PFSK-1 (cell line): ENCODE results near the gene PLAGL1.

Source experiments
- FOXP2 ChIP-seq: optimal IDR thresholded peaks from 2 replicates; pipeline ENCODE3; 2011; ENCODE audit warnings: borderline replicate concordance, control low read depth, inconsistent platforms; ENCODE audit not compliant: insufficient read depth; ENCODE audit errors: extremely low read length, extremely low read depth
- POLR2AphosphoS5 ChIP-seq: IDR thresholded peaks from 2 replicates; pipeline ENCODE4 v1.6.1; 2012; ENCODE audit warnings: low read depth, mild to moderate bottlenecking, control low read depth, low read length, moderate library complexity
- SIN3A ChIP-seq: IDR thresholded peaks from 2 replicates; pipeline ENCODE4 v1.6.1; 2012; ENCODE audit warnings: mild to moderate bottlenecking, low read length, moderate library complexity, borderline replicate concordance; ENCODE audit not compliant: insufficient read depth
- TAF1 ChIP-seq: IDR thresholded peaks from 2 replicates; pipeline ENCODE4 v1.6.1; 2012; ENCODE audit warnings: low read length, control low read depth, borderline replicate concordance; ENCODE audit not compliant: insufficient read depth
- TF ChIP-seq, protein P1 (sequence below), 2 experiments: IDR thresholded peaks; 2 replicates each; pipeline versions ENCODE4 v1.6.1 to v1.8.0; 2011 to 2012; ENCODE audit warnings: low read depth in 2 of 2, low read length in 2 of 2, control low read depth in 1 of 2, inconsistent platforms in 1 of 2, mild to moderate bottlenecking in 1 of 2, moderate library complexity in 1 of 2; ENCODE audit not compliant: insufficient read depth in 1 of 2

Gene PLAGL1

DNA sequence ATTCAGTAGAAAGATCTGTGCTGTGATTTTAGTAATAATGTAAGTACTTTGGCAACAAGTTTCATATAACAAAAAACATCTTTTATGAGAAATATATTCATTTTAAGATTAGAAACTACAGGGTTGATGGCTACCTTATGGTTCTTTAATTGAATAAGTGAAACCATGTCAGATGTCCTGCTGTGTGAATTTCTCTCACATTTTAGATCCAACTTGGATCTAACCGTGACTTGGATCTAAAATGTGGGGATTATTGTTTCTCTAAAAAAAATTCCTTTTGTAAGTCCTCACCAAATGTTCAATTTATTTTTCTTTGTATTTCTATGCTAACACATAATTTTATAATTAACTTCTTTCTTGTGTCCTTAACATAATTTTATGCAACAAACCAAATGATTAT, 113.4 kb downstream of the PLAGL1 start:
- TF ChIP-seq, protein P1, sequence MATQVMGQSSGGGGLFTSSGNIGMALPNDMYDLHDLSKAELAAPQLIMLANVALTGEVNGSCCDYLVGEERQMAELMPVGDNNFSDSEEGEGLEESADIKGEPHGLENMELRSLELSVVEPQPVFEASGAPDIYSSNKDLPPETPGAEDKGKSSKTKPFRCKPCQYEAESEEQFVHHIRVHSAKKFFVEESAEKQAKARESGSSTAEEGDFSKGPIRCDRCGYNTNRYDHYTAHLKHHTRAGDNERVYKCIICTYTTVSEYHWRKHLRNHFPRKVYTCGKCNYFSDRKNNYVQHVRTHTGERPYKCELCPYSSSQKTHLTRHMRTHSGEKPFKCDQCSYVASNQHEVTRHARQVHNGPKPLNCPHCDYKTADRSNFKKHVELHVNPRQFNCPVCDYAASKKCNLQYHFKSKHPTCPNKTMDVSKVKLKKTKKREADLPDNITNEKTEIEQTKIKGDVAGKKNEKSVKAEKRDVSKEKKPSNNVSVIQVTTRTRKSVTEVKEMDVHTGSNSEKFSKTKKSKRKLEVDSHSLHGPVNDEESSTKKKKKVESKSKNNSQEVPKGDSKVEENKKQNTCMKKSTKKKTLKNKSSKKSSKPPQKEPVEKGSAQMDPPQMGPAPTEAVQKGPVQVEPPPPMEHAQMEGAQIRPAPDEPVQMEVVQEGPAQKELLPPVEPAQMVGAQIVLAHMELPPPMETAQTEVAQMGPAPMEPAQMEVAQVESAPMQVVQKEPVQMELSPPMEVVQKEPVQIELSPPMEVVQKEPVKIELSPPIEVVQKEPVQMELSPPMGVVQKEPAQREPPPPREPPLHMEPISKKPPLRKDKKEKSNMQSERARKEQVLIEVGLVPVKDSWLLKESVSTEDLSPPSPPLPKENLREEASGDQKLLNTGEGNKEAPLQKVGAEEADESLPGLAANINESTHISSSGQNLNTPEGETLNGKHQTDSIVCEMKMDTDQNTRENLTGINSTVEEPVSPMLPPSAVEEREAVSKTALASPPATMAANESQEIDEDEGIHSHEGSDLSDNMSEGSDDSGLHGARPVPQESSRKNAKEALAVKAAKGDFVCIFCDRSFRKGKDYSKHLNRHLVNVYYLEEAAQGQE (IDR thresholded peaks at IDR 0.05; ENCODE audit: insufficient read depth in 1 of 2, low read depth in 2 of 2, low read length in 2 of 2): no peak
- TF ChIP-seq POLR2AphosphoS5 (no peak), TAF1 (no peak), FOXP2 (no peak), SIN3A (no peak)
